GM21447 (cell line): ENCODE results near the gene RAPGEF6.
A peak's percentile ranks its signal among the peaks of the same experiment; 100 is the strongest.
"Not testable (repeated sequence)": the region's sequence is repeated elsewhere in the genome, so short reads cannot be mapped to it uniquely, and the experiment has no call there.

Experiments used
- ATAC-seq: cut with Tn5 transposase; IDR thresholded peaks from one replicate; pipeline ENCODE4 v1.9.1; 2021; ENCODE audit not compliant: unreplicated experiment

Gene RAPGEF6

DNA sequence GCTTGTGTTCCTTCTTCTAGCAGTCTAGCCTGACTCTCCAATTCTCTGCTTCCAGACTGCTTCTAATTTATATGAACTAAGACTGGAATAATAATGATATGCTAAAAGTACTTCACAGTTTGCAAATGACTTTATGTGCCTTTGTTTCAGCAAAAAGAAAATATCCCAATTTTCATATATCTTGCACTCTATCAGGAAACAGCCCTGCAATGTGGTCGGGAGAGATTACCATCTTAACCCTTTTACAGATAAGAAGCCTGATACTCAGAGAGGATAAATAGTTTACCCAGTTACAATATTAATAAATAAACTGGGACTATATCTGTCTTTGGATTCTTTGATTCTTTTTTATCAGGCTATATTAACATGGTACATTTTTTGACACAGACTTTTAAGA, 245.2 kb downstream of the RAPGEF6 start:
- no peak for ATAC-seq

DNA sequence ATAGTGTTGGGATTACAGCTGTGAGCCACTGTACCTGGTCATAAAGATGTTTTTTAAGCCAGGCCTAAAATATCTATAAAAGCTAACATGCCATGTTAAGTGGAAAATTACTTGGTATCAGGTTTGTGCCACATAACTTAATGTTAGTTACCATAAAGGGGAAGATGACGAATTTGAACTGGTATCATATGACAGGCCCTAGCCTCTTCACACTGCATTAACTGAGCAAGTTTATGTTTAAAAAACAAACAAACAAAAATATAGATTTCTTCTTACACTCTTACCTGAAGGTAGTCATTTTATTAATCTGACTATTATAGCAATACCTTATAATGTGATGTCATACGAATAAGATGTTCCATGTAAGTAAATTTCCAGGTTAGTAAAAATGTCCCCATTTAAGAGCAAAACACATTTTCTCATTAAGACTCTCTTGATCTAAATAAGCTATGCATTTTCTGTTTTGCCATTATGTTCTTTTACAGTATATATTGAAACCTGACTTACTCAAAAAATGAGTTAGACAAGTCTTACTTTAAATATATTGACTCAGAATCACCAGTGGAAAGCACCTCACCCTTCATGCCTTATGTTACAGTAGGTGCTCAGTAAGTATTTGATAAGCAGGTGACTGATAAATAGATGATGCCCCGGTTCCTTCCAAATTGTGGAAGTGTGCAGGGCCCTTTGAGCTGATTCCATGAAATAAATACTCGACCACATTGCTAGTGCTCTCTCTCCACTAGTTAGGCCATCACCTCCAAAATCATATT, 245.7 kb downstream of the RAPGEF6 start:
- no peak for ATAC-seq

DNA sequence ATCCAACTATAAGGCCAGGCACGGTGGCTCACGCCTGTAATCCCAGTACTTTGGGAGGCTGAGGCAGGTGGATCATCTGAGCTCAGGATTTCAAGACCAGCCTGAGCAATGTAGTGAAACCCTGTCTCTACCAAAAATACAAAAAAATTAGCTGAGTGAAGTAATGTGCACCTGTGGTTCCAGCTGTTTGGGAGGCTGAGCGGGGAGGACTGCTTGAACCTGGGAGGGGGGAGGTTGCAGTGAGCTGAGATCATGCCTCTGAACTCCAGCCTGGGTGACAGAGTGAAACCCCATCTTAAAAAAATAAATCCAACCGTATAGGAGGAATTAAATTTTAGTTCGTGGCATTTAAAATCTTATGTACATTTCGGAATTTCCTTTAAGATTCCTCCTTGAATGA, 247.8 kb downstream of the RAPGEF6 start:
- ATAC-seq = no peak

DNA sequence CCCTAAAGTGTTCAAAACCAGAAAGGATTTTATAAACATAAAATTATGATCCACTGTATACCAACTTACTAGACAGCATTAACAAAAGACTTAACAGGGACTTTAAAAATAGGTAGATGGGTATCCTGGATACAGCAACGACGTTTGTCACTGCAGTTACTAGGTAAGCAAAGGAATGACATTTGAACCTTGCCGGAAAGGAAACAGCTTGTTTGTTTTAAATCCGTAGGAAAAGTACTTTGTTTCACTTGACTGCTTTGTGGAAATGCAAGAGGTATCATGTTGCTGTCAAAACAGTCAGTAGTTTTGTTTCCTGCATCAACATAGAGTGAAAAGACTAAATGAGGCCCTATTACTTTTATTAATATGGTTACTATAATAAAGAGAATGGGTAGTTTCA, 248.2 kb downstream of the RAPGEF6 start:
- no peak for ATAC-seq

DNA sequence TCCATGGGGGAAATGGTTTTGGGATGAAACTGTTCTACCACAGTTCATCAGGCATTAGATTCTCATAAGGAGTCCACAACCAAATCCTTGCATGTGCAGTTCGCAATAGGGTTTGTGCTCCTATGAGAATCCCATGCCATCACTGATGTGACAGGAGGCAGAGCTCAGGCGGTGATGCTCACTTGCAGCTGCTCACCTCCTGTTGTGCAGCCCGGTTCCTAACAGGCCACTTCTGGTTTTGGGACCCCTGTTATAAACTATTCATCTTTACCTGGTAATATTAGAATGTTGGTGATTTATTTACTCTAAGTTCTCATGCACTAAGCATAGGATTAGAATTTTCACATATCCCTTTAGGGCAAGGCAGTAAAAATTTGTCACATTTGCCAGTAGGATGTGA, 248.9 kb downstream of the RAPGEF6 start:
- no peak for ATAC-seq

DNA sequence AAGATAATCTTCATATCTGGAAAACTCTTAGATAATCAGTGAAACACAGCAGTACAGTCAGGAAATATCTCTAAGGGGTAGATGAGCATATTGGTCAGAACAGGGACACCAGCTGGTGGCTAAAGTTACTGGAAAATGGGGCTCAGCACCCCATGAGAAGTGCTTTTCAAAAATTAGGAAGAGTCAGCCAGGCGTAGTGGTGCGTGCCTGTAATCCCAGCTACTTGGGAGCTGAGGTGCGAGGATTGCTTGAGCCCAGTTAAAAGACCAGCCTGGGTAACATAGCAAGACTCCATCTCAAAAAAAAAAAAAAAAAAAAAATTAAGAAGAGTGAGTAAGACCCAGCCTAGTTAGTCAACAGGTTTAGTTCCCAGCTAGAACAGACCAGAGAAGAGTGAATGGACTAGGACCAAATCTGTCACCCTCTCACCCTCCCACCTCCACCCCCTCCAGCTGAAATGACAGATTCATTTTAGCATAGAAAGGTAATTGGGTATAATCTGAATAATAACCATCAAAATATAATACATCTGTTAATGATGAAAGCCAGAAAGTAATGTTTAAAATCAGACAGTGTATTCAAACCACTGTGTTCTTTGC, 250.3 kb downstream of the RAPGEF6 start:
- no peak for ATAC-seq

DNA sequence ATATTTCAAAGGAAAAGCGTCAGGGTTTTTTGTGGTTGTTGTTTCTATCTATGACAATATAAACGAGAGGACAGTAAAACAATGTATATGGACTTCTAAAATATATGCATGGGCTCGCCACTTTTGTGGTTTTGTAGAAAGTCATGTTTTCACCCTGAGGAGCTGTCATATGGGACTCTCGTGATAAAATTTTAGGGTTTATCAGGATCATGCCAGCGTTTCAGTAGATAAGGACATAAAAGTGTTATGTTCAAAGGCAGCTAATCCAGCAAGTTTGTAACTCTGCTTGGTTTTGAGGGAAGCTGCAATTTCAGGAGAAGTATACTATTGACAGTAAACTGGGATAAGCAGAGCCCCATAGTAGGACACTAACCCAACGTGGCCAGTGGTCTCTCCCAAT, 250.9 kb downstream of the RAPGEF6 start:
- no peak for ATAC-seq

DNA sequence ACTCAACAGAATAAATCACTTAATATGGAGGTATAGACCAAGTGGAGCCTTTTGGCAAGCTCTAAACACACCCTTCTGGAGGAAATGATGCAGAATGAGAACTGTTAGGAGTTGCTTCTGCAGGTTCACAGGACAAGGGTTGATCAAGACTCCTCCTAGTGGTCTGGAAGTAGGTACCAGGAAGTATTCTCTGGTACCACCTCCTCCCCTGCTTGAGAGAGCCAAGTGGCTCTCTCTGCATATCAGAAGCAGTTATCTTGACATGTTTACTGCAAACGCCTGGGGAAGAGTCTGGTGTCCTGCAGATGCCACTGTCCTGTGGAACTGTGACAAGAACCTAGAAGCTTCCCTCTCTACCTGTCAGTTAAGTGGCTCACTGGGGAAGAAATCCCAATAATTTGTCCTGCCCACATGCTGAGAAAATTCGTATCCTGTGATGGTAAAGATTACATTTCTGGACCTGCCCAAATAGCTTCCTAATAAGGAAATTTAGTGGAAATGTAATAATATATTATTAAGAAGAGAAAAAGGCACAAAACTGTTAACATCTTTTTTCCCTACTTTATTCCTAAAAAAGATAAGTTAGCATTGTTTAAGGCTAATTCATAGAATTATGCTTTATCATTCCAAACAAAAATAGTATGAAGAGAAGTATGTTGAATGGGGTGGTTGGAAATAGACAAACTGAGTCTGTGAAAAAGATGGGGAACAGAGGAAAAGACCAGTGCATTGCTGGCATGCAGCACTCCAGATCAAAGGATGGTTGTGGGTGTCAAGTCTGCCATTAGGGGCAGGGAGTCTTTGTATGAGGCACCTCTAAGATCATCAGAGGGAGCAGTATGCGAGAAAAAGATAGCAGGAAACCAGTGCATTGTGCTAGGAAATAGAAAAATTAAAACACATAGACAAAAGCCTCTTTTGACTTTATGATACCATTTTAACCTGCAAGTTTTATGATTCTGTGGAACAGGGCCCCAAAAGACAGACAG, 252.3 kb downstream of the RAPGEF6 start:
- peak; percentile 51 for ATAC-seq

DNA sequence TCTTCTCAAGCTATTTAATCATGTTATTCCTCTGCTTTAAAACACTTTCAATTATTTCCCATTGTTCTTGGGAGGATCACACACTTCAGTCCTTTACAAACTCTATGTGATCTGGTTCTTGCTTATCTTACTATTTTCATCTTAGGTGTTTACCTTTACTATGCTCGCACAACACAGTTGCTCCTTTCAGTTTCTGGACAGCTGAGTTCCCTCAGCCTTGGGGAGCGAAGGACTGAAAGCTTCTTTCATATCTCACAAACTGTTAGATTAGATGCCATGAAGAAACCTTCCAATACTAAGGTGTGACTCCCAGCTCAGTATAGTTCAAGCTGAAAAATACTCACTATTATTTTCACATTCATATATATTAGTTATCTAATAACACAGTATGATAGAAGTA, 253.3 kb downstream of the RAPGEF6 start:
- peak; percentile 55 for ATAC-seq

DNA sequence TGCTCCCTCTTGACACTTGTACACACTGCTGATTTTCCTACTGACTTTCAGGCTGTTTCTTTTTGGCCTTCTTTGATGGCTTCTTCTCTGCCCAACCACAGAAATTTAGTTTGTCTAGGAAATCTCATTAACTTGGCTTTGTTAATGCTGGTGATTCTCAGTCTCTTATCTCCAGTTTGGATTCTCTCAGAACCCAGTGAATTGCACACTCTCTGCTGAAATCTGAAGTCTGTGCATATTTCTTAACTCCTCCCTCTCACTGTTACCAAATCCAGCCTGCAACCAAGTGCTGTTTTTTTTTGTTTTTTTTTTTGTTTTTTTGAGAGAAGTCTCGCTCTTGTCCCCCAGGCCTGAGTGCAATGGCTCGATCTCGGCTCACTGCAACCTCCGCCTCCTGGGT, 254.0 kb downstream of the RAPGEF6 start:
- ATAC-seq = no peak

DNA sequence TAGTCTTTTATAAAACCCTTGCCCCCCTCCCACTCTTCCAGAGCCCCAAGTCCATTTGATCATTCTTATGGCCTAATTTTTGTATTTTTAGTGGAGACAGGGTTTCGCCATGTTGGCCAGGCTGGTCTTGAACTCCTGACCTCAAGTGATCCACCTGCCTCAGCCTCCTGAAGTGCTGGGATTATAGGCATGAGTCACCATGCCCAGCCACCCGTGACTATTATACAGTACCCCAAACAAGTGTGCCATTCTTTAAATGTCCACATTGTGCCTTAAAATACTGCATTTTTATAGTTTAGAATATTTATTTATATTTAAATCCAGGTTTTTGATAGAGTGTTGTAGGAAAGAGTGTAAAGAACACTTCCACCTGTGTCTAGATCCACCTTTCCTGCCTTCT, 254.8 kb downstream of the RAPGEF6 start:
- not testable (repeated sequence) for ATAC-seq

DNA sequence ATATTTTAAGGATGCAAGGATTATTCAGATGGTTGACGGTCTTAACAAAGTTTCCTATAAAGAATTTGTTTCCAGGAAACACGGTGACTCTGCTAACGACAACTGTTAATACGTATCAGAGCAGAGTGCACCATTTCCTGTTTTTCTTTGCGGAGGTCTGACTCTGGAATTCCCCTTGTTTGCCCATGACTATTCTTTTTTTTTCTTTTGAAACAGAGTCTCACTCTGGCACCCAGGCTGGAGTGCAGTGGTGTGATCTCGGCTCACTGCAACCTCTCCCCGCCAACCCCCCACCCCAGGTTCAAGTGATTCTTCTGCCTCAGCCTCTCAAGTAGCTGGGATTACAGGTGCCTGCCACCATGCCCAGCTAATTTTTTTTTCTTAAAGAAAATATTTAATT, 255.3 kb downstream of the RAPGEF6 start:
- ATAC-seq = peak; percentile 39

DNA sequence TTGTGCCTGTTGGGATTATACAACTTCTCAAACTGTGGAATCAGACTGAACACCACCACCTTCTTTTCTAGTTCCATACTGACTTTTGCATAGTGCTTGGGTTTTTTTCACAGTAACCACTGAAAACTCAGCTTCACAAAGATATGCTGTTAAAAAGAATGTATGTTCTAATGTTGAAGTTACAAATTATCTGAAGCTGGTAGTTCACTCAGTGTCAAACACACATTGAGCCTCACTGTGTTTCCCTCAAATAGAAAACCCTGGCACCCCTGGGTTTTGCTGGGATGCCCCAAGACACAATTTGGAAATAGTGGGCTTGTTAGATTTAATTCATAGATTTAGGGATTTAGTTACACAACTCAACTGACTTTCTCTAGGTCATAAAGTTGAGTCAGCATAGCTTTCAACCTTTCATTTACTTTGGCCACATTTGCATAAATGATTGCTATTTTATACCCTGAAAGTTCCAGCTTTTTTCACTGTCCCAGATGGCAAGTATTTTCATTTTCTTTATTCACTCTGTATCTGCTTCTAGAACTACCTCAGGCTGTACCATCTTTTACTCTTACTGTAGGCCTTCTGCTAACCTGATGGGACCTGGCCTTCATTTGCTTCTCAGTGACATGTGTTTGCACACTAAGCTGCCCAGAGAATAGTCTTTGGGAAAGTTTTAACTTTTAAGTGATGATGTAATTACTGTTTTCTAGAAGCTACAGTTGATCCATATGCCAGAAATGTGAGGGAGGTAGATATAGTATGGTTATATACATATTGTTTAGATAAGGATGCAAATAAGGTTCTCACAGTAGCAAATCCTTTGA, 256.1 kb downstream of the RAPGEF6 start:
- ATAC-seq = peak; percentile 27

DNA sequence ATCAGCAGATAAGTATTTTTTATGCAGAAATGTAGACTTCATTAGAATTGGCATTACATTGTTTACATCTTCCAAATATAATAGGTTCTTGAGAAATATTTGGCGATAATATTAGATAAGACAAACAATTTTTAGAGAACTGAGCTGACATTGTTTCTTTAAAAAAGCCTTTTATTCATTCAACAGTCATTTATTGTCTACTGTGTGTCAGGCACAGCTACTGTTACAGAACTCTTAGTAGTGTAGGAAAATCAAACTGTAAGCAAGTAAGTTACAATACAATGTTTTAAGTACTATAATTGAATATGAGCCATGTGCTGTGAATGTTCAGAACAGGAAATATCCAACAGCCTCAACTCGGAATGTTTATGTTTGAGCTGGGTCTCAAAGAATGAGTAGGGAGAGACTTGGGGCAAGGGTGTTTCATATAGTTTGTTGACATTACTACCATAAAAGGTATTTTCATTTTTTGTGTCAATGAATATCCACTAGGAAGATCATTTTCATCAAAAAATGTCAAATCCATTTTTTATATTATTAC, 257.2 kb downstream of the RAPGEF6 start:
- no peak for ATAC-seq

DNA sequence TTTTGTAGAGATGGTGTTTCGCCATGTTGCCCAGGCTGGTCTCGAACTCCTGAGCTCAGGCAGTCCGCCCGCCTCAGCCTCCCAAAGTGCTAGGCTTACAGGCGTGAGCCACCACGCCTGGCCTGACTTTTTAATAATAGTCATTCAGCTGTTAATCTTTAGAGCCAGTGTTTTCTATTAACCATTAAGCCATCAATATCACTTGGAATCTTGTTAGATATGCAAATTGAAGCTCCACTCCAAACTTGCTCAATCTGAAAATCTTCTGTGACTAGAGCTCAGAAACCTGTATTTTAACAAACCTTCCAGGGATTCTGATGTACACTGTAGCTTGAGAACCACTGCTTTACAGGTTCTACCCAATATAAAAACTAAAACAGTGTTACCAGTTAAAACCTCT, 257.7 kb downstream of the RAPGEF6 start:
- ATAC-seq = no peak

DNA sequence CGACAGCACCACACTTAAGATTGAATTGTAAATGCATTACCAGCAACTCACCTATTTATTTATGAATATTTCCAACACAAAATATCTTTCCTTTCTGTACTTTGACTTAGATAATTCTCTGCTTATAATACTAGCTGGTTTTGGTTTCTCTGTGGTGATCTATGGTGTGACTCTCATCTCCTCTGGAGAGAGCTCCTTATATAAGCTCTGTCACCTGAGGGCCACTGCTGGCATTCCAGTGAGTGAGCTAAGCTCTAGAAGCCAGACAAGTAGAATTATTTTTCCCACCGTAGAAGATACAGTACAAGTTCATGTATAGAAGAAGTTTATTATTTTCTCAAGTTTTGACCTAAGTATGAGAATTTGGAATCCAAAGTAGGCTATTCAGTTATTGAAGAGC, 259.7 kb downstream of the RAPGEF6 start:
- ATAC-seq = no peak
